Neural crest cell (in vitro differentiated cells): ENCODE data around the gene DNAJC18. TPM values are rescaled to one million over a fixed set of nuclear protein-coding genes. Genes with fewer than 3 reads are reported as not detected.
"Not testable (repeated sequence)": the region's sequence is repeated elsewhere in the genome, so short reads cannot be mapped to it uniquely, and the experiment has no call there.

Source experiments
- DNase-seq: peaks from one replicate; pipeline ENCODE4 v3.0.0; 2021; ENCODE audit warnings: low read depth, mixed read lengths, low spot score
- H3K27ac Mint-ChIP-seq: one replicate; pipeline ENCODE4 v1.8.0; 2021; ENCODE audit warnings: mild to moderate bottlenecking, mixed read lengths; ENCODE audit not compliant: unreplicated experiment
- H3K27me3 Mint-ChIP-seq: 2 replicates; pipeline ENCODE4 v1.8.0; 2021; ENCODE audit warnings: low read depth, mild to moderate bottlenecking, mixed read lengths
- H3K36me3 Mint-ChIP-seq: 2 replicates; pipeline ENCODE4 v1.8.0; 2021; ENCODE audit warnings: low read depth, mild to moderate bottlenecking, mixed read lengths
- H3K4me1 Mint-ChIP-seq: 2 replicates; pipeline ENCODE4 v1.8.0; 2021; ENCODE audit warnings: mixed read lengths
- H3K4me3 Mint-ChIP-seq: one replicate; pipeline ENCODE4 v1.8.0; 2021; ENCODE audit warnings: mild to moderate bottlenecking, mixed read lengths
- H3K9me3 Mint-ChIP-seq: 2 replicates; pipeline ENCODE4 v1.8.0; 2021; ENCODE audit warnings: mixed read lengths
- CTCF ChIP-seq: fragments of 200-600 bp; sonication (generic); conservative IDR thresholded peaks from 2 replicates; pipeline ENCODE4 v1.5.0; 2021; ENCODE audit warnings: antibody characterized with exemption, mild to moderate bottlenecking
- total RNA-seq: library from RNA; stranded (reverse); gene quantifications from 2 replicates; pipeline ENCODE4 v1.2.1, GENCODE V29; 2021

Gene DNAJC18
- total RNA-seq, 1 donor from 2014 or later: 27.9 TPM

- H3K27me3 Mint-ChIP-seq: no peaks in the 10 kb centered on the region
- peaks cover 8% of the 10 kb centered on the region for H3K4me1 Mint-ChIP-seq
- H3K36me3 Mint-ChIP-seq: no peaks in the 10 kb centered on the region
- DNase-seq: no peak
- no peak overlapping the region for H3K4me3 Mint-ChIP-seq
- no peak overlapping the region for H3K27ac Mint-ChIP-seq
- no peaks in the 10 kb centered on the region for H3K9me3 Mint-ChIP-seq
- TF ChIP-seq CTCF: no peak
These were observed 42.3 kb upstream of the DNAJC18 start for GRCh38 chr5:139481580-139482049.

- H3K9me3 Mint-ChIP-seq: no peaks in the 10 kb centered on the region
- H3K27ac Mint-ChIP-seq: no peak overlapping the region
- peaks cover 5% of the 10 kb centered on the region for H3K4me1 Mint-ChIP-seq
- H3K27me3 Mint-ChIP-seq: no peaks in the 10 kb centered on the region
- DNase-seq: no peak
- no peaks in the 10 kb centered on the region for H3K36me3 Mint-ChIP-seq
- TF ChIP-seq CTCF: no peak
- no peak overlapping the region for H3K4me3 Mint-ChIP-seq
These were observed 41.8 kb upstream of the DNAJC18 start for GRCh38 chr5:139481122-139481533.

GRCh38 chr5:139479729-139480128, 40.4 kb upstream of the DNAJC18 start:
- not testable (repeated sequence) for H3K27me3 Mint-ChIP-seq, H3K9me3 Mint-ChIP-seq, DNase-seq, H3K36me3 Mint-ChIP-seq, H3K4me3 Mint-ChIP-seq, H3K27ac Mint-ChIP-seq, H3K4me1 Mint-ChIP-seq

GRCh38 chr5:139478657-139479423, 39.5 kb upstream of the DNAJC18 start:
- H3K27ac Mint-ChIP-seq, DNase-seq, H3K4me3 Mint-ChIP-seq, H3K36me3 Mint-ChIP-seq, H3K27me3 Mint-ChIP-seq, H3K4me1 Mint-ChIP-seq, H3K9me3 Mint-ChIP-seq: not testable (repeated sequence)

- H3K27me3 Mint-ChIP-seq: no peaks in the 10 kb centered on the region
- no peak for TF ChIP-seq CTCF
- no peaks in the 10 kb centered on the region for H3K9me3 Mint-ChIP-seq
- H3K4me3 Mint-ChIP-seq: no peak overlapping the region
- H3K36me3 Mint-ChIP-seq: no peaks in the 10 kb centered on the region
- DNase-seq: no peak
- peaks cover 17% of the 10 kb centered on the region for H3K4me1 Mint-ChIP-seq
- no peak overlapping the region for H3K27ac Mint-ChIP-seq
These were observed 36.7 kb upstream of the DNAJC18 start for GRCh38 chr5:139475865-139476617.

- peaks cover 17% of the 10 kb centered on the region for H3K4me1 Mint-ChIP-seq
- no peak overlapping the region for H3K4me3 Mint-ChIP-seq
These were observed 35.8 kb upstream of the DNAJC18 start for GRCh38 chr5:139474890-139475791.

More at GRCh38 chr5:139474890-139475791, 35.8 kb upstream of the DNAJC18 start:
- H3K36me3 Mint-ChIP-seq: no peaks in the 10 kb centered on the region
- no peak for DNase-seq
- TF ChIP-seq CTCF: no peak
- H3K27me3 Mint-ChIP-seq: no peaks in the 10 kb centered on the region
- no peaks in the 10 kb centered on the region for H3K9me3 Mint-ChIP-seq
- peak overlapping the region; percentile 57 for H3K27ac Mint-ChIP-seq
